WTC11 (cell line): ENCODE results near the gene COL18A1. TPM values are rescaled to one million over a fixed set of nuclear protein-coding genes. Genes with fewer than 3 reads are reported as not detected.
A peak's percentile ranks its signal among the peaks of the same experiment; 100 is the strongest.

ENCODE experiments used
- ATAC-seq: fragments of 200-7000 bp; cut with Tn5 transposase; 2 replicates; pipeline ENCODE4 v1.10.0; 2021; ENCODE audit warnings: mild to moderate bottlenecking, moderate library complexity
- CTCF ChIA-PET: fragments of 300-600 bp; sonication (Branson Sonifier 250); formaldehyde crosslinking; loops from one replicate; lab custom pipeline; 2021; ENCODE audit warnings: antibody characterized with exemption; lab: Charles Lee
- POLR2A ChIA-PET: fragments of 350-600 bp; sonication (Branson Sonifier 250); formaldehyde crosslinking; loops from one replicate; lab custom pipeline; 2021; ENCODE audit warnings: antibody characterized with exemption; lab: Charles Lee
- DNase-seq: peaks from one replicate; pipeline ENCODE4 v3.0.0; 2021; ENCODE audit warnings: low spot score
- H3K27ac Mint-ChIP-seq: 2 replicates; pipeline ENCODE4 v1.8.0; 2021; ENCODE audit warnings: mixed read lengths
- H3K27me3 Mint-ChIP-seq: 2 replicates; pipeline ENCODE4 v1.8.0; 2021; ENCODE audit warnings: low read depth, mild to moderate bottlenecking, moderate library complexity, mixed read lengths
- H3K36me3 Mint-ChIP-seq: 2 replicates; pipeline ENCODE4 v1.8.0; 2021; ENCODE audit warnings: mixed read lengths
- H3K4me1 Mint-ChIP-seq: 2 replicates; pipeline ENCODE4 v1.8.0; 2022; ENCODE audit warnings: mixed read lengths
- H3K4me3 Mint-ChIP-seq: 2 replicates; pipeline ENCODE4 v1.8.0; 2021; ENCODE audit warnings: mild to moderate bottlenecking, moderate library complexity, mixed read lengths
- H3K9me3 Mint-ChIP-seq: 2 replicates; pipeline ENCODE4 v1.8.0; 2021; ENCODE audit warnings: mixed read lengths
- CREM ChIP-seq: sonication (generic); formaldehyde crosslinking; IDR thresholded peaks from 2 replicates; pipeline ENCODE4 v1.8.1; 2022; ENCODE audit warnings: mild to moderate bottlenecking, missing genetic modification reagents, moderate library complexity
- E2F5 ChIP-seq: sonication (generic); formaldehyde crosslinking; IDR thresholded peaks from 2 replicates; pipeline ENCODE4 v1.8.1; 2022; ENCODE audit warnings: mild to moderate bottlenecking, moderate library complexity, missing genetic modification reagents
- GABPB1 ChIP-seq: sonication (generic); formaldehyde crosslinking; IDR thresholded peaks from 2 replicates; pipeline ENCODE4 v1.8.1; 2023; ENCODE audit warnings: mild to moderate bottlenecking, missing genetic modification reagents
- KAT7 ChIP-seq: sonication (generic); formaldehyde crosslinking; IDR thresholded peaks from 2 replicates; pipeline ENCODE4 v1.8.1; 2023; ENCODE audit warnings: missing genetic modification reagents, mild to moderate bottlenecking, borderline replicate concordance
- MAX ChIP-seq: sonication (generic); formaldehyde crosslinking; IDR thresholded peaks from 2 replicates; pipeline ENCODE4 v1.8.0; 2022; ENCODE audit warnings: mild to moderate bottlenecking, missing genetic modification reagents
- NR1H2 ChIP-seq: sonication (generic); formaldehyde crosslinking; IDR thresholded peaks from 2 replicates; pipeline ENCODE4 v1.9.0; 2021; ENCODE audit warnings: mild to moderate bottlenecking, moderate library complexity, missing genetic modification reagents
- OVOL2 ChIP-seq: fragments of 250-450 bp; sonication (Bioruptor Pico); IDR thresholded peaks from 2 replicates; pipeline ENCODE4 v1.9.0; 2021; ENCODE audit warnings: mild to moderate bottlenecking, borderline replicate concordance
- RELA ChIP-seq: sonication (generic); formaldehyde crosslinking; IDR thresholded peaks from 2 replicates; pipeline ENCODE4 v1.8.1; 2022; ENCODE audit warnings: missing genetic modification reagents, mild to moderate bottlenecking, borderline replicate concordance
- ZBTB43 ChIP-seq: sonication (generic); formaldehyde crosslinking; IDR thresholded peaks from 2 replicates; pipeline ENCODE4 v1.8.1; 2023; ENCODE audit warnings: mild to moderate bottlenecking, missing genetic modification reagents
- ZNF138 ChIP-seq: sonication (generic); formaldehyde crosslinking; conservative IDR thresholded peaks from 2 replicates; pipeline ENCODE4 v1.8.1; 2022; ENCODE audit warnings: mild to moderate bottlenecking, moderate library complexity, missing genetic modification reagents
- ZNF263 ChIP-seq: sonication (generic); formaldehyde crosslinking; IDR thresholded peaks from 2 replicates; pipeline ENCODE4 v1.8.1; 2022; ENCODE audit warnings: low read depth, mild to moderate bottlenecking, moderate library complexity, missing genetic modification reagents
- ZNF281 ChIP-seq: sonication (generic); formaldehyde crosslinking; IDR thresholded peaks from 2 replicates; pipeline ENCODE4 v1.8.0; 2023; ENCODE audit warnings: mild to moderate bottlenecking, missing genetic modification reagents
- ZNF423 ChIP-seq: fragments of 250-450 bp; sonication (Bioruptor Pico); IDR thresholded peaks from 2 replicates; pipeline ENCODE4 v2.1.2; 2022; ENCODE audit warnings: mild to moderate bottlenecking, moderate library complexity
- ZNF425 ChIP-seq: fragments of 250-450 bp; sonication (Bioruptor Pico); conservative IDR thresholded peaks from 2 replicates; pipeline ENCODE4 v1.9.0; 2021; ENCODE audit warnings: mild to moderate bottlenecking
- total RNA-seq: library from RNA; stranded (reverse); gene quantifications from 3 replicates; pipeline ENCODE4 v1.2.3, GENCODE V29; 2021

COL18A1 gene
- total RNA-seq, 1 experiment from 2014 or later, result 231 TPM

- Mint-ChIP-seq H3K4me1 (peaks cover 74% of the 10 kb centered on the region), H3K27ac (peak overlapping the region; percentile 98), H3K9me3 (no peaks in the 10 kb centered on the region), H3K4me3 (peak overlapping the region; percentile 77), H3K36me3 (no peaks in the 10 kb centered on the region), H3K27me3 (peaks cover 8% of the 10 kb centered on the region)
- ATAC-seq (no peak), DNase-seq (no peak)
- TF ChIP-seq ZNF425 (CRISPR knock-in tag) (no peak), OVOL2 (CRISPR knock-in tag) (no peak), KAT7 (CRISPR knock-in tag) (no peak), ZBTB43 (no peak), CREM (CRISPR knock-in tag) (no peak), MAX (CRISPR knock-in tag) (no peak)
- ChIA-PET POLR2A (no interaction called here), CTCF (interaction anchor here (0.7 to 3.2 kb wide), 8 partner anchors 9 to 115 kb away, joined by 3 to 23 read pairs (median 8); no protein-coding TSS in a partner anchor)
Measured at GRCh38 chr21:45408271-45408791, 3.4 kb downstream of the COL18A1 start.

GRCh38 chr21:45408801-45409261 lies 3.9 kb downstream of the COL18A1 start:
- no peak for ATAC-seq
- CTCF ChIA-PET, result interaction anchor here (0.7 to 3.2 kb wide), 5 partner anchors 11 to 100 kb away, joined by 3 to 23 read pairs (median 7); no protein-coding TSS in a partner anchor

GRCh38 chr21:45409466-45410150 lies 4.6 kb downstream of the COL18A1 start:
- Mint-ChIP-seq H3K27ac (peak overlapping the region; percentile 89), H3K27me3 (no peaks in the 10 kb centered on the region; the same call in 1 of the 2 replicates), H3K36me3 (no peaks in the 10 kb centered on the region), H3K4me1 (peaks cover 77% of the 10 kb centered on the region), H3K4me3 (no peak overlapping the region), H3K9me3 (no peaks in the 10 kb centered on the region)
- TF ChIP-seq GABPB1 (CRISPR knock-in tag) (no peak), ZNF138 (no peak), ZNF281 (CRISPR knock-in tag) (no peak), RELA (CRISPR knock-in tag) (no peak), ZNF423 (CRISPR knock-in tag) (no peak), ZNF263 (CRISPR knock-in tag) (no peak), E2F5 (CRISPR knock-in tag) (no peak)
- DNase-seq, result no peak
- ChIA-PET CTCF (interaction anchor here (1.0 to 3.2 kb wide), 5 partner anchors 30 to 101 kb away, joined by 3 to 23 read pairs (median 4); no protein-coding TSS in a partner anchor), POLR2A (interaction anchor here (1.1 kb wide), 1 partner anchor 17 kb away, joined by 3 read pairs; no protein-coding TSS in a partner anchor)
- no peak for ATAC-seq

More at GRCh38 chr21:45408801-45409261, 3.9 kb downstream of the COL18A1 start:
- no peak for DNase-seq
- Mint-ChIP-seq H3K27me3 (peaks cover 3% of the 10 kb centered on the region; the same call in 1 of the 2 replicates), H3K4me3 (no peak overlapping the region), H3K36me3 (no peaks in the 10 kb centered on the region), H3K27ac (peak overlapping the region; percentile 89; the same call in 1 of the 2 replicates), H3K4me1 (peaks cover 74% of the 10 kb centered on the region), H3K9me3 (no peaks in the 10 kb centered on the region)
- TF ChIP-seq NR1H2 (CRISPR knock-in tag) (no peak), E2F5 (CRISPR knock-in tag) (0 out of 2 replicates have a peak, but pooled peaks have one; percentile 31)
- POLR2A ChIA-PET, result no interaction called here
